GM21447 (cell line): Measurements from ENCODE around the gene WNT3.
"Not testable (repeated sequence)": the region's sequence is repeated elsewhere in the genome, so short reads cannot be mapped to it uniquely, and the experiment has no call there.

Experiments used
- ATAC-seq: cut with Tn5 transposase; IDR thresholded peaks from one replicate; pipeline ENCODE4 v1.9.1; 2021; ENCODE audit not compliant: unreplicated experiment

WNT3 gene

DNA sequence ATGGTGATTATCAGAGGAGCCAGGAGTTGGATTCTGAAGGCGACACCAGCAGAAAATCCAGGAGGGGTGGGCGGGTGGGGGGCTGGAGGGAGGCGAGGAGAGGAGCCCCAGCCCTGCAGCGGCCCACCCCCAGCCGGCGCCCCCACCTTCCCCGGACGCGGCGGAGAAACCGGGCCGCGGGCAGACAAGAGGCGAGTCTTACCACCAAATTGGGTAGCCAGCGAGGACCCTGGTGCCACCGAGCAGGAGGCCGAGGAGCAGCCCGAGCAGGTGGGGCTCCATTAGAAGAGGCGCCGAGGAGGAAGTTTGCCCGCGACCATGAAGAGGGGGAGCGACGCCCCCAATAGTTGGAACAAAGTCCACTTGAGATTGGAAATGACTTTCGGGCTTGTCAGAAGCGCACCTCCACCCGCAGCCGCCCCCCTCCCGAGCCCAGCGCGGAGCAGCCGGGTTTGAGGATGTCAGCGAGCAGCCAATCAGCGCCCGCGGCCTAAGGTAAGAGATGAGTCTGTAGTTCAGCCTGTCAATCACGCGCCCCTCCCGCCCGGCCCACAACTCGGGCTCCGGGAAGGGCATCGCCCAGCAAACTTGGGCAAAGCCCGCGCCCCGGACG lies at the start of gene WNT3:
Gene WNT3, minus strand, starts transcription at position 377 of the 613 bp plus-strand sequence. Its CDS starts 95 bp downstream, at position 282.
- no peak for ATAC-seq

GRCh38 chr17:46866747-46867146 lies 48.3 kb upstream of the WNT3 start:
- ATAC-seq, result no peak

GRCh38 chr17:46866325-46866724 lies 47.8 kb upstream of the WNT3 start:
- no peak for ATAC-seq

DNA sequence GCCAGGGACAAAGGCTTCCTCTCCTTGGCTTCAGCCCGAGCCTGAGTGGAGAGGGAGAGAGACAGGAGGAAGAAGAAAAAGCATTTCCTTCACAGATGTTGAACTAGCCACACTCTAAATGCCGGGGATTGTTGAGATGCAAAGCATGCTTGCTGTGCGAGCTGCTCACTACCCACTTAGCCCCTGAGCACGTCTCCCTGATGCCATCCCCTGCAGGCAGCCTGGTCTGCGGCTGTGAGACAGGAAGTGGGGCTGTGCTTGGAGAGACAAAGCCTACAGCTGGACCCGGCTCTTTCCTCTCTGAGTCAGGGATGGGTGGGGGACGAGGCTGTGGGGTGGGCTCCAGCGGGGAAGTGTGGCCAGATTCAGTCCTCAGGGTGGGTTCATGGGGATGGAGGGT lies 46.6 kb upstream of the WNT3 start:
- no peak for ATAC-seq

- ATAC-seq, result no peak
Measured at GRCh38 chr17:46863383-46864121, 45.1 kb upstream of the WNT3 start.

DNA sequence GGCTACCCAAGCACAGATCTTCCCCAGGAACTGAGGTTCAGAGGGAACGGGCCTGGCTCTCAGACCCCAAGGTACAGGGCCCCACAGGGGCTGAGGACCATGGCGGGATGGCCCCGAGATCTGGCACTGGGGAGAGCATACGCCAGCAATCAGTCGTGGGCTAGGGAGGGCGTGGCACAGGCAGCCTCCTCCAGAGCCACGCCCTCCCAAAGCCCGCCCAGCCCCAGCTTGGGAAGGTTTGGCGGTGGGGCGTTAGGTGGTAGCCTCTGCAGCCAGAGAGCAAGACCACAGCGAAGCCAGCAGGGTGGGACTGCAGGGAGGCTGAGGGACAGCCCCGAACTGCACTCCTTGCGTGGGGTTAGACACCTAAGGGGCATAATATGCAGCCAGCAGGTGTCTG lies 44.5 kb upstream of the WNT3 start:
- no peak for ATAC-seq

- ATAC-seq, result no peak
Measured at GRCh38 chr17:46859996-46860395, 41.5 kb upstream of the WNT3 start.

- no peak for ATAC-seq
Measured at GRCh38 chr17:46857600-46857999, 39.1 kb upstream of the WNT3 start.

DNA sequence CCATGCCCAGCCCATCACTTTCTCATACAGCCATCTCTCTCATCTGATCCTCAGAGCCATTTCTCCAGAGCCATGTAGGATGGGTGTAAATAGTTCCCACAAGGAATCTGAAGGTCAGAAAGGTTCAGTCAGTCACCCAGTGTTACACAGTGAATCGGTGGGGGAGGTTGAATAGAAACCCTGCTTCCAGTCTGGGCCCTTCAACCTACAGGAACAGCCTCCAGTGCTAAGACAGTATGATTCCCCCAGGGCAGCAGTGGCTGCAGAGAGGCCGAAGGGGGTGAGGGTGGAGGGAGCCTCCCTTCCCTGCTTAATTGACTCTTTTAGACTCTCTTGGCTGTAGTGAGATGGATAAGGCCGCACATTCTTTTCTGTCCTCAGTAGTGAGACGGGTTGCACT lies 36.5 kb upstream of the WNT3 start:
- ATAC-seq, result no peak

- no peak for ATAC-seq
Measured at GRCh38 chr17:46854515-46854914, 36.0 kb upstream of the WNT3 start.

DNA sequence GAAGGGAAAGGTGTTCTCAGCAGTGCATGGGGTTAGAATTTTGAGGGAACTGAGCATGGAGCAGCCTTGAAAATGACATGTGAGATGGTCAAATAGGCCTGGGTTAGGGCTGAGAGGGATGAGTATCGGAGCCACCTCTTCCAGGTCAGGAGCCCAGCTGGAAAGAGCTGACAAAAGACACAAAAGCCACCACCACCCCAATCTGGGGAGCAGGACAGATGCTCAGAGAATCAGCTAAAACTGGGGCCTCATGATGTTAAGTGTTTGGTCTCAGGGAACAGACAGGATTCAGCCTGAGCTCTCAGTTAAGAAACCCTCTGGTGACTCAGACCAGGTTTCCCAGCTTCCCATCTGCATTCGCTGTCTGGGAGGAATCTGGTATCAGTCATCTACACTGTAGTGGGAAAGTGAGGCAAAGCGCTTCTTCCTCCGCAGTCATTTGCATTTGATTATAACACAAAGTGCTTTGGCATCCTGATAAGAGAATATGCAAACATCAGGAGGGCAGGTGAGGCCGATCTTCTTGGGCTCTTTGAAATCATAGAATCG lies 35.5 kb upstream of the WNT3 start:
- ATAC-seq, result no peak

- ATAC-seq, result no peak
Measured at GRCh38 chr17:46851029-46851741, 32.7 kb upstream of the WNT3 start, which contains the start of gene WNT9B. Gene WNT9B (plus strand): TSS chr17:46851583. CDS start chr17:46851639, 56 bp downstream.

GRCh38 chr17:46850688-46851028 lies 32.2 kb upstream of the WNT3 start:
- no peak for ATAC-seq

- no peak for ATAC-seq
Measured at GRCh38 chr17:46848534-46848933, 30.0 kb upstream of the WNT3 start.

DNA sequence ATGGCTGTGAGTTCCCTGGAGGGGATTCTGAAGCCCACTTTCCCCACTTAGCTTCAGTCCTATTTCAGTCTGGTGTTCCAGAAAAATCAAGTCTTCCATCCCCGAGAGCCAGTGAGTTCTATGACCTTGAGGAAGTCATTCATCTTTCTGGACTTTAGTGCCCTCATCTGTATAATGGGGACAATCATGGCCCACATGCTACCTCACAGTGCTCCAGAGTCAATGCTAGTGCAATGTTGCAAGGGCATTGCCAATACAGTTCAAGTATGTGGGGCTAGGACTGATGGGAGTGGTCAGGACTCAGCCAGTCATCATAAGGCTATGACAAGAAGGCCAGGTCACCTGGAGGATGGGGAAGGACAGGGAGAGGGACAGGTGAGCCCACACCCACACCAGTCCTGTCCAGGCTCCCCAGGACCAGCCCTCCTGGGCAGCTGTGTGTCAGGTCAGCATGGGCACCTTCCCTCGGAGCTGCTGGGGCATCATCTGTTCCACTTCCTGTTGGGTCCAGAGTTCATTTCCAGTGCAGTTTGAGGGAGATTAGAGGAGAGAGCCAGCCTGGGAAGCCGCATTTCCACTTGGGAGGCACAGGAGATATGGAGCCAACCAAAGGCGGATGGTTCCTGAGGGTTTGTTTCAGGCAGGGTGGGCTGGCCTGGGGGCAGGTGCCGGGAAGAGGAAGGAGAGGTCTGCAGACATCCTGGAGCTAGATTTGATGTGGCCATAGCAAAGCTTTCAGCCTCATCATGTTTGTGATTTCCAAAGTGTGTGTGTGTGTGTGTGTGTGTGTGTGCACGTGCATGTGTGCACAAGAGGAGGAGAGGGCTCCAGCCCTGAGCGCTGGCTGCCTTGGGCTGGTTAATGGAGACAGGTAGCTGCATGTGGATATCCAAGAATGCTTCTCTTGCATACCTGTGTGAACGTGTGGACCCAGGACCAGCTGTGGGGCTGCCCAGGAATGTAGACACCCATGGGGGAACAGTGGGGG lies 29.0 kb upstream of the WNT3 start:
- no peak for ATAC-seq

DNA sequence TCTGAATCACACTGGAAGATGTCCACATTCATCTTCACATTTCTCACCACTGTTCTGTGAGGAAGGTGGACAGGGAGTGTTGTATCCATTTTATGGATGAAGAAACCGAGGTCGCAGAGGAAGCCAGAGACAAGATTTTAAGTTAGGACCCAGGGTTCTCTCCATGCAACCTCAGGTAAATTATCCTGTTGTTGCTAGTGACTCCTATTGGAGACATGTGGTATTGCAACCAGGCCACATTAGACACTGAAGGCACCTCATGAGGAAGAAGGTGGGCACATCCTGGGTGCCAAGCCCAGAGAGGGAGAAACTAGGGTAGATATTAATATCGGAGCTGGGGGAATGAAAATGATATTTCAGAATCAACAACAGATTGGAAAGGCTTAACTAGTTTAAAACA lies 24.3 kb upstream of the WNT3 start:
- ATAC-seq, result no peak

GRCh38 chr17:46841561-46842379 lies 23.3 kb upstream of the WNT3 start:
- no peak for ATAC-seq

GRCh38 chr17:46840596-46840995 lies 22.1 kb upstream of the WNT3 start:
- ATAC-seq, result not testable (repeated sequence)

GRCh38 chr17:46839211-46839610 lies 20.7 kb upstream of the WNT3 start:
- ATAC-seq, result no peak

DNA sequence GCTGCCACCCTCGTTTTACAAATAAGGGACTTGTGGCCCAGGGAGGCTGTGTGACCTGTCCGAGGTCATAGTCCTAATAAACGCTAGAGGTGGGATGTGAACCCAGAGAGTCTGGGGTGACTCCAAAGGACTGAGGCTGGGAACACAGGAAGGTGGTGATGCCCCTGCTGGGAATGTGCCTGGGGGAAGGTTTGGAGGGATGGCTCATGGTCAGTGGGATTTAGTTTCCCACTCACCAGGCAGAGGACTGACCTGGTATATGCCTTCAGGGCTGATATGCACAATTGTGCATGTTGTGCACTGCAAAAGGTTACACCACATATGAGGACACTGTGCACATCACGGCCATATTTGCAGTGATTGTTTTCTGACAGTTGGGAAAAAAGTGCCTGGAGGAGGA lies 19.0 kb upstream of the WNT3 start:
- ATAC-seq, result no peak
